H9 (cell line): ENCODE data around the gene IL1RAPL1. TPM values are rescaled to one million over a fixed set of nuclear protein-coding genes. Genes with fewer than 3 reads are reported as not detected.

Experiments used
- DNase-seq: peaks from one replicate; pipeline ENCODE4 v3.0.0-alpha.2; 2017
- H2AFZ ChIP-seq: one replicate; pipeline ENCODE4 v1.6.1; 2013; ENCODE audit warnings: mild to moderate bottlenecking, low read length, control low read depth, moderate library complexity
- H2AK5ac ChIP-seq: 2 replicates; pipeline ENCODE4 v1.6.1; 2013; ENCODE audit warnings: low read length, control low read depth, mixed read lengths; ENCODE audit not compliant: insufficient read length
- H2BK120ac ChIP-seq: one replicate; pipeline ENCODE4 v1.6.1; 2013; ENCODE audit warnings: low read depth, mild to moderate bottlenecking, low read length, control low read depth, inconsistent platforms; ENCODE audit not compliant: poor library complexity, severe bottlenecking
- H2BK12ac ChIP-seq: 2 replicates; pipeline ENCODE4 v1.6.1; 2013; ENCODE audit warnings: low read length, control low read depth, mixed read lengths, low read depth; ENCODE audit not compliant: insufficient read length
- H2BK15ac ChIP-seq: 2 replicates; pipeline ENCODE4 v1.6.1; 2013; ENCODE audit warnings: low read depth, low read length, control low read depth
- H2BK20ac ChIP-seq: one replicate; pipeline ENCODE4 v1.6.1; 2013; ENCODE audit warnings: low read depth, mild to moderate bottlenecking, low read length, control low read depth, inconsistent platforms; ENCODE audit not compliant: poor library complexity, severe bottlenecking
- H2BK5ac ChIP-seq: 2 replicates; pipeline ENCODE4 v1.6.1; 2013; ENCODE audit warnings: low read length, control low read depth, mixed read lengths; ENCODE audit not compliant: insufficient read length
- H3K14ac ChIP-seq: 2 replicates; pipeline ENCODE4 v1.6.1; 2013; ENCODE audit warnings: low read length, control low read depth; ENCODE audit not compliant: insufficient read depth
- H3K18ac ChIP-seq: 2 replicates; pipeline ENCODE4 v1.6.1; 2013; ENCODE audit warnings: low read depth, mild to moderate bottlenecking, mixed read lengths, low read length, control low read depth; ENCODE audit not compliant: insufficient read length
- H3K23ac ChIP-seq: 2 replicates; pipeline ENCODE4 v1.6.1; 2013; ENCODE audit warnings: low read length, control low read depth, mixed read lengths, low read depth; ENCODE audit not compliant: insufficient read length
- H3K23me2 ChIP-seq: 2 replicates; pipeline ENCODE4 v1.6.1; 2013; ENCODE audit warnings: low read depth, mild to moderate bottlenecking, mixed read lengths, low read length, control low read depth; ENCODE audit not compliant: insufficient read length, poor library complexity, severe bottlenecking
- H3K27ac ChIP-seq: 2 replicates; pipeline ENCODE4 v1.5.1; 2013; ENCODE audit warnings: low read length, control low read depth, mixed read lengths, low read depth; ENCODE audit not compliant: insufficient read length
- H3K27me3 ChIP-seq: 2 replicates; pipeline ENCODE4 v1.6.1; 2013; ENCODE audit warnings: low read length, control low read depth, inconsistent platforms; ENCODE audit not compliant: insufficient read depth
- H3K4ac ChIP-seq: 2 replicates; pipeline ENCODE4 v1.6.1; 2013; ENCODE audit warnings: low read depth, mild to moderate bottlenecking, control low read depth, inconsistent platforms, low read length, moderate library complexity
- H3K4me1 ChIP-seq: 2 replicates; pipeline ENCODE4 v1.6.1; 2013; ENCODE audit warnings: low read length, control low read depth, inconsistent platforms; ENCODE audit not compliant: insufficient read depth
- H3K4me2 ChIP-seq: 2 replicates; pipeline ENCODE4 v1.6.1; 2013; ENCODE audit warnings: low read length, control low read depth, mixed read lengths; ENCODE audit not compliant: insufficient read length, insufficient read depth
- H3K56ac ChIP-seq: 2 replicates; pipeline ENCODE4 v1.6.1; 2013; ENCODE audit warnings: low read depth, mild to moderate bottlenecking, mixed read lengths, low read length, control low read depth; ENCODE audit not compliant: insufficient read length
- H3K79me1 ChIP-seq: 2 replicates; pipeline ENCODE4 v1.6.1; 2013; ENCODE audit warnings: low read depth, mild to moderate bottlenecking, moderate library complexity, low read length, control low read depth, inconsistent platforms; ENCODE audit not compliant: insufficient read depth, poor library complexity, severe bottlenecking
- H3K79me2 ChIP-seq: 2 replicates; pipeline ENCODE4 v1.6.1; 2013; ENCODE audit warnings: low read length, control low read depth, inconsistent platforms; ENCODE audit not compliant: insufficient read depth
- H3K9ac ChIP-seq: 2 replicates; pipeline ENCODE4 v1.6.1; 2013; ENCODE audit warnings: low read length, control low read depth, mixed read lengths; ENCODE audit not compliant: insufficient read length; ENCODE audit errors: extremely low read depth
- H3K9me3 ChIP-seq: one replicate; pipeline ENCODE4 v1.6.1; 2013; ENCODE audit warnings: low read depth, low read length, inconsistent platforms; ENCODE audit not compliant: control insufficient read depth
- H3T11ph ChIP-seq: one replicate; pipeline ENCODE4 v1.6.1; 2013; ENCODE audit warnings: mild to moderate bottlenecking, low read length, control low read depth, inconsistent platforms
- H4K20me1 ChIP-seq: one replicate; pipeline ENCODE4 v1.6.1; 2013; ENCODE audit not compliant: control insufficient read depth, insufficient read length, insufficient read depth
- H4K5ac ChIP-seq: 2 replicates; pipeline ENCODE4 v1.6.1; 2013; ENCODE audit warnings: low read depth, mild to moderate bottlenecking, mixed read lengths, low read length, control low read depth; ENCODE audit not compliant: insufficient read length
- H4K8ac ChIP-seq: replicated peaks from 2 replicates; pipeline ENCODE4 v1.6.1; 2013; ENCODE audit warnings: low read length, control low read depth, mixed read lengths, low read depth; ENCODE audit not compliant: insufficient read length
- H4K91ac ChIP-seq: 2 replicates; pipeline ENCODE4 v1.6.1; 2013; ENCODE audit warnings: low read depth, mild to moderate bottlenecking, moderate library complexity, mixed read lengths, low read length, control low read depth; ENCODE audit not compliant: insufficient read length
- H3K27ac Mint-ChIP-seq, 3 experiments: 2 replicates in 2 of 3; 3 replicates in 1 of 3; pipeline ENCODE4 v1.8.0; 2020 to 2021; ENCODE audit warnings: mixed read lengths in 3 of 3, mild to moderate bottlenecking in 1 of 3, moderate library complexity in 1 of 3
- H3K27me3 Mint-ChIP-seq: 2 replicates; pipeline ENCODE4 v1.8.0; 2021; ENCODE audit warnings: low read depth, mild to moderate bottlenecking, moderate library complexity, mixed read lengths
- H3K36me3 Mint-ChIP-seq, 3 experiments: 2 replicates in 2 of 3; 3 replicates in 1 of 3; pipeline ENCODE4 v1.8.0; 2020 to 2021; ENCODE audit warnings: low read depth in 3 of 3, mixed read lengths in 3 of 3; ENCODE audit not compliant: insufficient read depth in 1 of 3
- H3K4me1 Mint-ChIP-seq, 2 experiments: 2 replicates each; pipeline ENCODE4 v1.8.0; 2020; ENCODE audit warnings: mixed read lengths in 2 of 2
- H3K4me3 Mint-ChIP-seq, 2 experiments: 2 replicates in 1 of 2; 3 replicates in 1 of 2; pipeline ENCODE4 v1.8.0; 2020 to 2021; ENCODE audit warnings: mild to moderate bottlenecking in 2 of 2, mixed read lengths in 2 of 2, moderate library complexity in 1 of 2
- H3K9me3 Mint-ChIP-seq, 2 experiments: 2 replicates in 1 of 2; 3 replicates in 1 of 2; pipeline ENCODE4 v1.8.0; 2020; ENCODE audit warnings: mild to moderate bottlenecking in 2 of 2, mixed read lengths in 2 of 2, moderate library complexity in 1 of 2
- WGBS: extraction: QIAGEN DNeasy Blood & Tissue Kit; methylation state at CpG from one replicate; pipeline ENCODE4 v1.1.7; 2013; ENCODE audit warnings: missing lambda C conversion rate, low lambda C conversion rate, mixed read lengths; ENCODE audit not compliant: insufficient read length; ENCODE audit errors: extremely low coverage; 5-methylcytosine and 5-hydroxymethylcytosine counted together
- total RNA-seq: library from RNA; stranded (reverse); gene quantifications from 2 replicates; pipeline ENCODE4 v1.2.1, GENCODE V29; 2021
- TF ChIP-seq, protein P1 (sequence below): fragments of 200-600 bp; sonication (generic); conservative IDR thresholded peaks from 3 replicates; pipeline ENCODE4 v1.8.0; 2021; ENCODE audit warnings: antibody characterized with exemption, mild to moderate bottlenecking

Gene IL1RAPL1
- total RNA-seq, 1 experiment from 2014 or later: 0.31 TPM

DNA sequence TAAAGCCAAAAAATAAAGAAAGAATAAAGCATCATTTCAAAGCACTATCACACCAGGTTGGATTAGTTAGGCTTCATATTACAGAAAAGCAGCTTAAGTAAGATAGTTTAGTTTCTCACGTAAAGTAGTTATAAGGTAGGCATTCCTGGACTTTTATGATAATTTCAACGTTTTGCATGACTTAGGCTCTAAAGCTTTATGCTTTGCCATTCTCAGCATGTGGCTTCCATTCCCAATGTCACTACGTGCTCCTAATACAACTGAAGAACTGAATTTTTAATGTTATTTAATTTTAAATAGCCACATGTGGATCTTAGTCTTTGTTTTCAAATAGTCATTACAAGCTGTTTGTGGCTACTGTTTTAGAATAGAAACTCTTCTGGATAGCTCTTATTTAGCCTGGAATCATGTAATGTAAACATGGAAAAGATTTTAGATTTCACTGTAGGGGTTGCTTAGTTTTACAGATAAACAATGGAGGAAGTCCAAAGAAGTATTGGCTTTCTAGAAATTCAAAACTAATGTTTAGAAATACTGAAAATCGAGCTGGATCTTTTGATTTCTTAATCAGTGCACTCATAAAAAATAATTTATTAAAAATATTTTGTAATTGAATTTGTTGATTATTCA, 710.0 kb downstream of the IL1RAPL1 start:
- Histone ChIP-seq H3T11ph (no peak overlapping the region), H4K91ac (no peak overlapping the region), H3K14ac (no peak overlapping the region), H3K56ac (no peak overlapping the region), H3K4me1 (peaks cover 2% of the 10 kb centered on the region; the same call in 1 of the 2 replicates), H3K9ac (no peak overlapping the region), H4K8ac (no peak overlapping the region), H3K4ac (no peak overlapping the region), H3K23ac (no peak overlapping the region), H2BK20ac (no peak overlapping the region), H3K27me3 (no peaks in the 10 kb centered on the region), H2AK5ac (no peak overlapping the region), H3K23me2 (no peaks in the 10 kb centered on the region), H2BK15ac (no peak overlapping the region), H4K5ac (no peak overlapping the region), H4K20me1 (no peaks in the 10 kb centered on the region), H3K79me1 (no peaks in the 10 kb centered on the region), H3K18ac (no peak overlapping the region), H3K9me3 (no peaks in the 10 kb centered on the region), H2BK120ac (no peak overlapping the region), H3K27ac (no peak overlapping the region), H3K4me2 (peak overlapping the region; percentile 66), H3K79me2 (no peaks in the 10 kb centered on the region), H2BK5ac (no peak overlapping the region), H2BK12ac (no peak overlapping the region), H2AFZ (no peak overlapping the region)
- WGBS: no CpG with 5 or more reads among the region's 4 CpGs
- Mint-ChIP-seq H3K4me3 (no peak overlapping the region), H3K36me3 (peaks cover 0 to 18% (median 6%) of the 10 kb centered on the region in 3 experiments; a peak in 4 of 7 replicates), H3K27ac (peak overlapping the region; percentile 21 to 89 (median 71); a peak in 6 of 7 replicates), H3K27me3 (peaks cover 4% of the 10 kb centered on the region), H3K9me3 (peaks cover 17 to 56% of the 10 kb centered on the region in 2 experiments), H3K4me1 (peaks cover 47 to 57% of the 10 kb centered on the region in 2 experiments)
- DNase-seq: no peak
- TF ChIP-seq, protein P1, sequence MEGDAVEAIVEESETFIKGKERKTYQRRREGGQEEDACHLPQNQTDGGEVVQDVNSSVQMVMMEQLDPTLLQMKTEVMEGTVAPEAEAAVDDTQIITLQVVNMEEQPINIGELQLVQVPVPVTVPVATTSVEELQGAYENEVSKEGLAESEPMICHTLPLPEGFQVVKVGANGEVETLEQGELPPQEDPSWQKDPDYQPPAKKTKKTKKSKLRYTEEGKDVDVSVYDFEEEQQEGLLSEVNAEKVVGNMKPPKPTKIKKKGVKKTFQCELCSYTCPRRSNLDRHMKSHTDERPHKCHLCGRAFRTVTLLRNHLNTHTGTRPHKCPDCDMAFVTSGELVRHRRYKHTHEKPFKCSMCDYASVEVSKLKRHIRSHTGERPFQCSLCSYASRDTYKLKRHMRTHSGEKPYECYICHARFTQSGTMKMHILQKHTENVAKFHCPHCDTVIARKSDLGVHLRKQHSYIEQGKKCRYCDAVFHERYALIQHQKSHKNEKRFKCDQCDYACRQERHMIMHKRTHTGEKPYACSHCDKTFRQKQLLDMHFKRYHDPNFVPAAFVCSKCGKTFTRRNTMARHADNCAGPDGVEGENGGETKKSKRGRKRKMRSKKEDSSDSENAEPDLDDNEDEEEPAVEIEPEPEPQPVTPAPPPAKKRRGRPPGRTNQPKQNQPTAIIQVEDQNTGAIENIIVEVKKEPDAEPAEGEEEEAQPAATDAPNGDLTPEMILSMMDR: no peak
